HepG2 (cell line): ENCODE data around the gene ROBO3. TPM values are rescaled to one million over a fixed set of nuclear protein-coding genes. Genes with fewer than 3 reads are reported as not detected.
A peak's percentile ranks its signal among the peaks of the same experiment; 100 is the strongest.

Experiments used
- ATAC-seq: fragments of 200-7000 bp; cut with Tn5 transposase; 3 replicates; pipeline ENCODE4 v1.9.1; 2020; ENCODE audit warnings: mild to moderate bottlenecking, moderate library complexity
- BruUV-seq: library from RNA; stranded (reverse); fragments of 400-500 nt; replicated peaks from 2 replicates; lab custom pipeline; 2021; lab: Mats Ljungman, UMichigan
- CTCF ChIA-PET: fragments of 300-600 bp; formaldehyde crosslinking; extraction: SDS; loops from one replicate; lab custom pipeline; 2021; ENCODE audit warnings: low total read pairs, inconsistent platforms, low intra/inter-chr PET ratio; lab: Yijun Ruan, JAX
- POLR2A ChIA-PET: fragments of 350-600 bp; sonication (Branson Sonifier 250); formaldehyde crosslinking; loops from one replicate; lab custom pipeline; 2020; ENCODE audit warnings: antibody characterized with exemption, inconsistent platforms; lab: Yijun Ruan, JAX
- DNase-seq: peaks from one replicate; pipeline ENCODE4 v3.0.0-alpha.2; 2015; ENCODE audit warnings: low spot score
- FAIRE-seq: peaks from 3 replicates; lab custom pipeline; 2011; peaks lifted over from hg19 to GRCh38; lab: Jason Lieb, UNC
- H2AFZ ChIP-seq: one replicate; pipeline ENCODE4 v1.6.1; 2011; ENCODE audit warnings: low read length, inconsistent platforms
- H3K27ac ChIP-seq: fragments of 300-600 bp; 3 replicates; pipeline ENCODE4 v1.8.0; 2011; ENCODE audit warnings: mixed run types, mild to moderate bottlenecking, mixed read lengths, low read length, inconsistent platforms; ENCODE audit not compliant: insufficient read depth; ENCODE audit errors: extremely low read length
- H3K27me3 ChIP-seq, 2 experiments: fragments of 200-600 bp in 1 of 2; 2 replicates in 1 of 2; 3 replicates in 1 of 2; pipeline versions ENCODE4 v1.6.0 to v1.8.0; 2011; ENCODE audit warnings: low read length in 2 of 2, mild to moderate bottlenecking in 2 of 2, moderate library complexity in 2 of 2, inconsistent platforms in 1 of 2; ENCODE audit not compliant: insufficient read depth in 2 of 2, control insufficient read depth in 1 of 2
- H3K36me3 ChIP-seq, 2 experiments: fragments of 200-600 bp in 1 of 2; replicated peaks in 1 of 2; 2 replicates in 1 of 2; 3 replicates in 1 of 2; pipeline versions ENCODE4 v1.5.1 to v1.8.0; 2011; ENCODE audit warnings: low read length in 2 of 2, inconsistent platforms in 1 of 2; ENCODE audit not compliant: insufficient read depth in 2 of 2, control insufficient read depth in 1 of 2
- H3K4me1 ChIP-seq: 2 replicates; pipeline ENCODE4 v1.5.1; 2012; ENCODE audit warnings: low read length, inconsistent platforms; ENCODE audit not compliant: insufficient read depth
- H3K4me2 ChIP-seq: 2 replicates; pipeline ENCODE4 v1.6.0; 2011; ENCODE audit warnings: low read depth, low read length, inconsistent platforms
- H3K4me3 ChIP-seq, 3 experiments: fragments of 200-600 bp in 1 of 3; sonication (generic), shearing (Covaris generic) in 1 of 3; replicated peaks in 1 of 3; 2 replicates each; pipeline ENCODE4 v1.5.1; 2011 to 2016; ENCODE audit warnings: low read length in 3 of 3, inconsistent platforms in 2 of 3, low read depth in 2 of 3, mild to moderate bottlenecking in 2 of 3, control low read depth in 1 of 3, mixed read lengths in 1 of 3; ENCODE audit not compliant: insufficient read depth in 1 of 3
- H3K79me2 ChIP-seq: one replicate; pipeline ENCODE4 v1.6.1; 2011; ENCODE audit warnings: low read length, inconsistent platforms; ENCODE audit not compliant: insufficient read depth
- H3K9ac ChIP-seq: 2 replicates; pipeline ENCODE4 v1.6.0; 2011; ENCODE audit warnings: mild to moderate bottlenecking, low read depth, low read length, inconsistent platforms; ENCODE audit not compliant: insufficient read depth
- H3K9me3 ChIP-seq: 2 replicates; pipeline ENCODE4 v1.5.1; 2012; ENCODE audit warnings: mild to moderate bottlenecking, low read length
- H4K20me1 ChIP-seq: 2 replicates; pipeline ENCODE4 v1.6.0; 2011; ENCODE audit warnings: inconsistent platforms, mild to moderate bottlenecking, low read length, moderate library complexity; ENCODE audit not compliant: insufficient read depth
- ATM ChIP-seq: fragments of 450-650 bp; IDR thresholded peaks from 2 replicates; pipeline ENCODE4 v1.7.1; 2017; ENCODE audit warnings: mild to moderate bottlenecking, borderline replicate concordance
- FOXP1 ChIP-seq, 2 experiments: fragments of 450-650 bp in 1 of 2; IDR thresholded peaks; 2 replicates each; pipeline ENCODE4 v1.6.1; 2017 to 2018; ENCODE audit warnings: antibody characterized with exemption in 1 of 2
- HINFP ChIP-seq: sonication (generic); formaldehyde crosslinking; IDR thresholded peaks from 2 replicates; pipeline ENCODE4 v1.4.0; 2020; ENCODE audit warnings: low read depth, mild to moderate bottlenecking, missing genetic modification reagents
- HOXA5 ChIP-seq: sonication (generic); formaldehyde crosslinking; IDR thresholded peaks from 2 replicates; pipeline ENCODE4 v1.4.0; 2020; ENCODE audit warnings: missing genetic modification reagents
- ZBTB1 ChIP-seq: sonication (generic); formaldehyde crosslinking; IDR thresholded peaks from 2 replicates; pipeline ENCODE4 v1.4.0; 2020; ENCODE audit warnings: missing genetic modification reagents, borderline replicate concordance
- ZBTB33 ChIP-seq: sonication (generic); formaldehyde crosslinking; IDR thresholded peaks from 2 replicates; pipeline ENCODE4 v1.4.0; 2020; ENCODE audit warnings: missing genetic modification reagents
- ZNF615 ChIP-seq: sonication (generic); formaldehyde crosslinking; IDR thresholded peaks from 2 replicates; pipeline ENCODE4 v1.5.0; 2020; ENCODE audit warnings: mild to moderate bottlenecking, missing genetic modification reagents, borderline replicate concordance
- ZNF773 ChIP-seq: sonication (generic); formaldehyde crosslinking; IDR thresholded peaks from 2 replicates; pipeline ENCODE4 v1.4.0; 2020; ENCODE audit warnings: missing genetic modification reagents, borderline replicate concordance
- WGBS: methylation state at CpG from one replicate; pipeline ENCODE4 v1.1.6; 2017; ENCODE audit warnings: low lambda C conversion rate; 5-methylcytosine and 5-hydroxymethylcytosine counted together
- in situ Hi-C: cut with HindIII; loops from 2 replicates; pipeline ENCODE4 v1.10.0; 2017; ENCODE audit warnings: low pct_unique_long_range_greater_than_20kb; ENCODE audit not compliant: extremely low pct_ligation_motif_present
- intact Hi-C: fragments of 100-400 bp; cut with micrococcal nuclease; formaldehyde crosslinking; loops from one replicate; pipeline ENCODE4 v1.10.0; 2022; ENCODE audit not compliant: unreplicated experiment
- polyA plus RNA-seq, 8 experiments: library from polyadenylated mRNA; depleted of rRNA in 3 of 8; stranded (reverse) in 7 of 8; unstranded in 1 of 8; fragments of >200 nt; fragmentation: Illumina TruSeq in 4 of 8; extraction: Trizol in 4 of 8; gene quantifications; 2 replicates each; pipeline versions ENCODE4 v1.2.1 to v1.2.3, GENCODE V29; 2011 to 2016; ENCODE audit warnings: low read depth in 4 of 8, missing spikeins in 1 of 8, mixed read lengths in 1 of 8; ENCODE audit not compliant: insufficient read depth in 1 of 8
- total RNA-seq, 5 experiments: library from RNA; depleted of rRNA; stranded (reverse); fragments of >200 nt; fragmentation: Illumina TruSeq; extraction: Trizol; gene quantifications; 2 replicates each; pipeline ENCODE4 v1.2.3, GENCODE V29; 2016; ENCODE audit warnings: low read depth in 1 of 5

The ROBO3 gene
- total and polyA plus RNA-seq, 2 of the 13 experiments (the other 11 are each of a cell fraction or from before 2014, with no cell fraction given), result 0.07 to 2.4 TPM

GRCh38 chr11:124834526-124835180 is 30.6 kb upstream of the ROBO3 start (continued):
- TF ChIP-seq FOXP1 (IDR thresholded peaks at IDR 0.05) (no peak), FOXP1 (CRISPR knock-in tag; IDR thresholded peaks at IDR 0.05) (no peak), HOXA5 (CRISPR knock-in tag) (no peak), HINFP (CRISPR knock-in tag) (no peak)

- Histone ChIP-seq H3K36me3 (no peaks in the 10 kb centered on the region), H4K20me1 (no peaks in the 10 kb centered on the region), H3K4me3 (peak overlapping the region in 2 of 3 experiments; percentile 28 to 47; a peak in 4 of 6 replicates), H3K9ac (no peak overlapping the region), H2AFZ (peak overlapping the region; percentile 70), H3K27ac (no peak overlapping the region), H3K27me3 (peaks cover 6 to 39% of the 10 kb centered on the region in 2 experiments), H3K4me1 (peaks cover 32% of the 10 kb centered on the region), H3K79me2 (no peaks in the 10 kb centered on the region), H3K9me3 (no peaks in the 10 kb centered on the region), H3K4me2 (peak overlapping the region; percentile 82)
- no TSS peak for BruUV-seq
- CTCF ChIA-PET, result interaction anchor here (2.4 to 4.5 kb wide), 2 partner anchors 73 to 166 kb away, joined by 14 to 45 read pairs; partner anchors contain the start of gene ESAM
- in situ Hi-C loops (loop anchor here (5.0 kb wide), 2 partner anchors 164 to 194 kb away; partner anchors contain the start of genes SIAE and SPA17), intact Hi-C loops (loop anchor here (2.0 kb wide), 1 partner anchor 35 kb away; the partner anchor contains the start of gene MSANTD2)
- DNase-seq (no peak), ATAC-seq (no peak), FAIRE-seq (no peak)
- WGBS, result 60% methylated on average over 8 of the region's 8 CpGs
- no peak for TF ChIP-seq ATM
- TF ChIP-seq ZBTB33 (CRISPR knock-in tag), result peak; percentile 66
- TF ChIP-seq ZNF615 (CRISPR knock-in tag), result no peak
- no peak for TF ChIP-seq ZNF773 (CRISPR knock-in tag)
- TF ChIP-seq ZBTB1 (CRISPR knock-in tag), result no peak
- POLR2A ChIA-PET, result interaction anchor here (0.7 to 2.5 kb wide), 2 partner anchors 36 to 191 kb away, joined by 5 to 14 read pairs; partner anchors contain the start of gene MSANTD2
Observed at GRCh38 chr11:124835918-124836317, 29.3 kb upstream of the ROBO3 start.
